LNCAP (cell line): ENCODE results near the gene P2RY2.

Experiments
- CTCF ChIP-seq: fragments of 450-650 bp; IDR thresholded peaks from 2 replicates; pipeline ENCODE4 v1.5.1; 2017; ENCODE audit warnings: mild to moderate bottlenecking

The P2RY2 gene

DNA sequence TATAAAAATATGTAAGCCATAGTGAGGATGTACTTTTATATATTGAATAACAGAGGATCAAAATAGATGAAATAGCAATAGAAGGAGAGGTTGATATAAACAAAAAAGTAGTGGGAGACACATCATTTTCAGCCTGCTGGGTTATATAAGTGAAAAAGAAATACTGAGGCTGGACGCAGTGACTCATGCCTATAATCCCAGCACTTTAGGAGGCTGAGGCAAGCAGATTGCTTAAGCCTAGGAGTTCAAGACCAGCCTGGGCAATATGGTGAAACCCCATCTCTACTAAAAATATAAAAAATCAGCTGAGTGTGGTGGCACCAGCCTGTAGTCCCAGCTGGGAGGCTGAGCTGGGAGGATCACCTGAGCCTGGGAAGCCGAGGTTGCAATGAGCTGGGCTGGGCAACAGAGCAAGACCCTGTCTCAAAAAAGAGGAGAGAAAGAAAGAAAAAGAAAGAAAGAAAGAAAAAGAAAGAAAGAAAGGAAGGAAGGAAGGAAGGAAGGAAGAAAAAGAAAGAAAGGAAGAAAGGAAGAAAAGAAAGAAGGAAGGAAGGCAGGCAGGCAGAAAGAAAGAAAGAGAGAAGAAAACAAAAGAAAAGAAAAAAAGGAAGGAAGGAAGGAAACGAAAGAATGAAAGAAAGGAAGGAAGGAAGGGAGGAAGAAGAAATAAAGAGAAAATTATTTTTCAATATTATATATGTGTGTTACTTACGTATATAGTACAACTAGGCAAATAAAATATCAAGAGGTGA, 7.0 kb upstream of the P2RY2 start:
- TF ChIP-seq CTCF, result no peak

DNA sequence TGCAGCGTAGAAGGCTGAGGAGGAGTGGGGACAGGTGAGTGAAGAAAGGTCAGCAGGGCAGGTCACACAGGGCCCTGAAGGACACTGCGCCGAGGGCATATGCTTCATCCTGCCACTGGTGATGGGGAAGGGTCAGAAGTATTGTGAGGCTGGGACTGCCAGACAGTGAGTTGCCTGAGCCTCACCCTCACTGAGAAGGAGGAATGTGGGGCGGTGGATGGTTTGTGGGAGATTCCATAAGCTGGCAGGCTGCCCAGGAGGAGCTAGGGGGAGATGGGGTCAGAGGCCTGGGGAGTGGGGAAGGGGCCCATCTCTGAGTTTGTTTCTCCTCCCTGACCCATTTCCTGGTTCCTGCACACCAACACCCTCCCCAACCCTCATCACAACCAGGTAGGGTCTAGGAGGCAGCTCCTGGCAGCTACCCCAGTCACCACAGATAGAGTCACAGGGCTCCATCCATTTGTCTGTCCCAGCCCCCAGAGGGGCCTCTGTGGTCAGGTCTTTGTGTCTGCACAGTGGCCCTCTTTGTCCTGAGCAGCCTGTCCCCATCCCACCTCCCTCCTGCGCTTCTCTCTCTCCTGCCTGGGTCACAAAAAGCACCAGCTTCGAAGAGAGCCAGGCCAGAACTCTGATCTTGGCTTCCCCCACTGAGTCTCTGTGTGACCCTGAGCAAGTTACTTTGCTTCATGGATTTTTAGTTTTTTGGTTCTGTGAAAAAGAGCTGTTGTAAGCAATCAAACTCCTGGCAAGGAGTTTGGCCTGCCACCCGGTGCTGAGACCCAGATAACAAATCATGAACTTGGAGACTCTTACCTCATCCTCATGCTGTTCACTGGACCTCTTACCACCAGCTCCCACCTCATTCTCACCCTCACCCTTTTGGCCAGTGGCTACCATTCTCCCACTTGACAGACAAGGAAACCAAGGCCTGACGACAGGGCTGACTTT, 4.6 kb upstream of the P2RY2 start:
- TF ChIP-seq CTCF, result no peak

DNA sequence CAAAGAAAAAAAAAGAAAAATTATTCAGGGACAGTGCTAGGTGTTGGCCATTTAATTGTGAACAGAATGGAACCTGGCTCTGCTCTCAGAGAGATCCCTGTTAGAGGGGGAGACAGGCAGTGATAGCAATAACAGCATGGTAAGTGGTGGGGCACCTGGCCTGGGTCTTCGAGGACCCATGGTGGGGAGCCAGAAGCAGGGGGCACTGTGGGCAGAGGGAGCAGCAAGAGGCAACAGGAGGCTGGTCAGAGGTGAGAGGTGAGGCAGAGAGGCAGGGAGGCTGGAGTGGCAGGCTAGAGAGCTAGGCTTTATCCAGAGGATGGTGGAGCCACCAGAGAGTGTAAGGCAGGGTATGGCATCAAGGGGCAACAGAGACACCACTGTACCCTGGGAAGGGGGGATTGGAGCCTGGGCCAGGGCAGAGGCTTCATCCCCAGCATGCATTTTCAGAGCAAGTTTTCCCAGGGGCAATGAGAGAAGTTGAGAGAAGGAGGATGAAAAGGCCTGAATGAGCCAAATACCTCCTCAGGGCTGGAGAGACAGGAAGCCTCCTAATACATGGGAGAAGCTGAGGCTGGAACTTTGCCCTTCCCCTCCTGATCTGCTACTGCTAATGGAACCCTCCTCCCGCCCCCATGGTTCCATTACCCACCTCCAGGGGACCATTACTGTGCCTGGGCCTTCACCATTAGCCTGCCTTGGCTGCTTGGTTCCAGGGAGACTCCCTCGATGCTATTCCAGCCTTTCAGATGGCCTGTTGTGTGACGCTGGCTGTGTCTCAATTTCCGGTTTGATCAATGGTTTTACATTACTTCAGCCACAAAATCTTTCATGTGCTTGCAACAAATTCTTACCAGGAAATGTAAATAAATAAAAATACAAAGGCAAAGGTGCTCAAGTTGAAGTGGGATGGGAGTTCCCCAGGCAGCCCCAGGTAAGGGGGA, 2.6 kb upstream of the P2RY2 start:
- TF ChIP-seq CTCF, result no peak

- no peak for TF ChIP-seq CTCF
Measured at GRCh38 chr11:73216465-73216864, 1.6 kb upstream of the P2RY2 start.

DNA sequence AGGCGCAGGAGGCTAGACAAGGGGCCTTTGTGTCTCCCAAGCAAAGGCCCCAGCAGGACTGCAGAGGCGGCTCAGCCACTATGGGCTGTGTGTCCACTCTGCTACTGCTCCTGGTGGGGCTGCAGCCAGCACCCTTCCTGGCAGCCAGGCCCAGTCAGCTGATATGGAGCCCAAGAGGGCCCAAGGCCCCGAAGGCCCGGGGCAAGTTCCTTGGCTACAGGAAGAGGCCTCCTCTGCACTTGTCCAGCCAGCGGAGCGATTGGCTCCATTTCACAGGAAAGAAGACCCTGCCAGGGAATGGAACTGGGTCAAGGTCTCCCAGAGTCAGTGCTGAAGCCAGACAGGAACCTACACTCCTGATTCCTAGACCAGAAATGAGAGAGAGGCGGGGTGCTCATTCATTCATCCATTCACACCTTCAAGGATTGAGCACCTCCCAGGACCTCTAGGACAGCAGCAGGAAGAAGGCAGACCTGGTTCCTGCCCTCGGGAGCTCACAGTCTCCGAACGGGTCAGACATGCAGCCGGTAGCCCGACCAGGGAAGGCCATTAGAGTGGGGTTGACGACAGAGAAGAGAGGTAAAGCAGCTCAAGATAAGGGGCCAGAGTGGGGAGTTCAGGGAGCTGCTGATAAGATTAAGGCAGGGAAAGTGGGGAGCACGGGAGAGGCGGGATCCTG, 811 bp upstream of the P2RY2 start:
- TF ChIP-seq CTCF, result no peak

DNA sequence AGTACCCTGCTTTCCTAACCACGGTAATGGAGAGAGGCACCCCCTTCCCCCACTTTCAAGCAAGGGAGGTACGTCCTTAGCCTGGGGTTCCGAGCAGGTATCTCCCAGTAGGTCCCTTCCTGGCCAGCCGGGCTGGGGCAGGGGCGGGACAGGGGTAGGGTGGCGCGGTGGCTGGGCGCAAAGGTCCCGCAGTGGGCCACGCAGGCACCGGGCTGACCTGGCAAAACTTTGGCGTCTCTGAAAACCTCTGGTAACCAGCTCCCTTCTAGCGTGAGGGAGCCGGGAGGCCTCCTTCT, 323 bp upstream of the P2RY2 start:
- TF ChIP-seq CTCF, result no peak

DNA sequence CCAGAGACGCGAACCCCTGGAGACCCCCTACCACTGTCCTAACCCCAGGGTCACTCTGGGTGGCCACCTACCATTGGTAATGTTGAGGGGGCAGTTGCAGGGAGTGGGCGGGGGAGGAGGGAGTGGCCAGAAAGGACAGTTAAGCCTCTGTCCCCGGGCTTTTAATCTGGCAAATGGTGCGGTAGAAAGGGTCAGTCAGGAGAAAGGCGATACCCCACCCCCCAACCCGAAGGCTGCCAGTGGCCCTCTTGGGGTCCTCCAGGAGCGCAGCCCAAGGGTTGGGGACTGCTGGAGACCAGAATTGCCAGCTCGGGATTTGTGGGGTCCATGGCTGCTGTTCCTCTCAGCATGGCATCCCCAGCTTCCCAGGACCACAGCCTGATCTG, 742 bp downstream of the P2RY2 start:
- no peak for TF ChIP-seq CTCF
